Activated gamma-delta T cell treated with anti-CD3 and anti-CD28 coated beads, Interleukin-2, amount 50 U/mL, for 16 hours (primary cell): ENCODE measurements around the gene XPC.

Source experiments
- DNase-seq: peaks from one replicate; pipeline ENCODE4 v3.0.0-alpha.2; 2020; ENCODE audit warnings: low read depth

The XPC gene

GRCh38 chr3:14206548-14207177 lies 28.3 kb upstream of the XPC start:
- no peak for DNase-seq

- no peak for DNase-seq
Observed at GRCh38 chr3:14204515-14205284, 26.3 kb upstream of the XPC start.

- peak; percentile 27 for DNase-seq
Observed at GRCh38 chr3:14203521-14204079, 25.2 kb upstream of the XPC start.

- no peak for DNase-seq
Observed at GRCh38 chr3:14202874-14203520, 24.6 kb upstream of the XPC start.

GRCh38 chr3:14201940-14202684 lies 23.7 kb upstream of the XPC start:
- DNase-seq: no peak

GRCh38 chr3:14200841-14201240 lies 22.4 kb upstream of the XPC start:
- DNase-seq: no peak

- no peak for DNase-seq
Observed at GRCh38 chr3:14200276-14200675, 21.9 kb upstream of the XPC start.

GRCh38 chr3:14199641-14200040 lies 21.2 kb upstream of the XPC start:
- no peak for DNase-seq

- no peak for DNase-seq
Observed at GRCh38 chr3:14194865-14195264, 16.5 kb upstream of the XPC start.

- DNase-seq: no peak
Observed at GRCh38 chr3:14188041-14188754, 9.8 kb upstream of the XPC start.

GRCh38 chr3:14186854-14187458 lies 8.6 kb upstream of the XPC start:
- no peak for DNase-seq

- DNase-seq: no peak
Observed at GRCh38 chr3:14183015-14183577, 4.7 kb upstream of the XPC start.

- no peak for DNase-seq
Observed at GRCh38 chr3:14181253-14181652, 2.9 kb upstream of the XPC start.

- no peak for DNase-seq
Observed at GRCh38 chr3:14179795-14180194, 1.4 kb upstream of the XPC start.

GRCh38 chr3:14179114-14179465 lies 689 bp upstream of the XPC start:
- DNase-seq: no peak

GRCh38 chr3:14177580-14178246 lies 688 bp downstream of the XPC start:
- DNase-seq: no peak

- DNase-seq: peak; percentile 39
Observed at GRCh38 chr3:14175383-14176037, 2.9 kb downstream of the XPC start.

GRCh38 chr3:14174483-14174882 lies 3.9 kb downstream of the XPC start:
- no peak for DNase-seq

GRCh38 chr3:14172496-14172895 lies 5.9 kb downstream of the XPC start:
- DNase-seq: no peak
